HG03558 (cell line): ENCODE data around the gene HOXA4.

Source experiments
- ATAC-seq: cut with Tn5 transposase; IDR thresholded peaks from one replicate; pipeline ENCODE4 v1.9.1; 2021; ENCODE audit warnings: moderate number of reproducible peaks; ENCODE audit not compliant: unreplicated experiment; ENCODE audit errors: extremely low read depth

Gene HOXA4

DNA sequence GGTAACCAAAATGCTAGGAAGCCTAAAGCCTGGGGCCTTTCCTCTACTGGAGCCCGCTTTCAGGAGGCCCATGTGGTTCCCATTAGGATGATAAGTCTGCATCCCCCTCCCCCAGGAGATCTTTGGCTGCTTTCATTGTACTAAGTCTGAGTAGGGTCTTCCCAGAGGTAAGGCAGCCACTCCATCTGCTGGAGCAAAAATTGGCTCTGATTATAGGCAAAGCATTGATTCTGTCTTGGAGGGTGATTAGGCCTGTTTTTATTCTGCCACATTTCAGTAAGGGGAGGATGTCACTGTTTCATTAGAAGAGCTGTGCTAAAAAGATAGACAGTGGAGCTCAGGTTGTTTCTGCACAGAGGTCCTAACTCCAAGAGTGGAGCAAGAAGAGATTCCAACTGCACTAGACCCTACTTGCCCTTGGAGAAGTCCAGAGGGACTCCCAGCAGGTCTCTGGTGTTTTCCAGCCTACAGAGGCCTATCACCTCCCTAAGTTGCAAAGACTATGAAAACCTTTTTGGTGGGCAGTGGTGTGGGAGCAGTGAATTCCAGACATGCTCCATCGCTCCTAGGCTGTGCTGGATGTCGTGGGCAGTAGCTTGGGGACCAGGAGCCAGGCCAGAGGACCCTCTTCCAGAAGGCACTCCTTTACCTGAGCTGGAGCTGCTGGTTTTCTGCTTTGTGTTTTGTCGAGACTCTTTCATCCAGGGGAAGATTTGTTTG, 20.9 kb downstream of the HOXA4 start:
- ATAC-seq = no peak

DNA sequence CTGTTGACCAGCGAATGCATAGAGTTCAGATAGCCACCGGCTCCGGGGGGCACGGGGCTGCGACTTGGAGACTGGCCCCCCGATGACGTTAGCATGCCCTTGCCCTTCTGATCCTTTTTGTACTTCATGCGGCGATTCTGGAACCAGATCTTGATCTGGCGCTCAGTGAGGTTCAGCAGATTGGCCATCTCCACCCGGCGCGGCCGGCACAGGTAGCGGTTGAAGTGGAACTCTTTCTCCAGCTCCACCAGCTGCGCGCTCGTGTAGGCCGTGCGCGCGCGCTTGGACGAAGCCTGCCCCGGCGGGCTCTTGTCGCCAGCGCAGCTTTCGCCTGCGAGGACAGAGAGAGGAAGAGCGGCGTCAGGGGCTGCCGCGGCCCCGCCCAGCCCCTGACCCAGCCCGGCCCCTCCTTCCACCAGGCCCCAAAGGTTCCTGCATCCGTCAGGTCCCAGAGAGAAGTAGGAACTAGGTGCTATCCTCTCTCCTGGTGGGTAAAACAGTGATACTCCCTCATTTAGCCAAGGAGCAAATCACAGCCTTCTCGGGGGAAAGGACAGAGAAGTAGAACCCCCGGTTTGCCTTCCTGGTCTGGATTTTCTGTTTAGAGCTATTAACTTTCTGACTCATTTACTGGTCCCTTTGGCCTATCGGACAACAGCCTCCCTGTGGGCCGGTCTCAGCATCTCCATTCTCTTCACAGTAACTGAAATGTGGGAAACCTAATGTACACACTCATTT, 22.0 kb downstream of the HOXA4 start:
- ATAC-seq = no peak

DNA sequence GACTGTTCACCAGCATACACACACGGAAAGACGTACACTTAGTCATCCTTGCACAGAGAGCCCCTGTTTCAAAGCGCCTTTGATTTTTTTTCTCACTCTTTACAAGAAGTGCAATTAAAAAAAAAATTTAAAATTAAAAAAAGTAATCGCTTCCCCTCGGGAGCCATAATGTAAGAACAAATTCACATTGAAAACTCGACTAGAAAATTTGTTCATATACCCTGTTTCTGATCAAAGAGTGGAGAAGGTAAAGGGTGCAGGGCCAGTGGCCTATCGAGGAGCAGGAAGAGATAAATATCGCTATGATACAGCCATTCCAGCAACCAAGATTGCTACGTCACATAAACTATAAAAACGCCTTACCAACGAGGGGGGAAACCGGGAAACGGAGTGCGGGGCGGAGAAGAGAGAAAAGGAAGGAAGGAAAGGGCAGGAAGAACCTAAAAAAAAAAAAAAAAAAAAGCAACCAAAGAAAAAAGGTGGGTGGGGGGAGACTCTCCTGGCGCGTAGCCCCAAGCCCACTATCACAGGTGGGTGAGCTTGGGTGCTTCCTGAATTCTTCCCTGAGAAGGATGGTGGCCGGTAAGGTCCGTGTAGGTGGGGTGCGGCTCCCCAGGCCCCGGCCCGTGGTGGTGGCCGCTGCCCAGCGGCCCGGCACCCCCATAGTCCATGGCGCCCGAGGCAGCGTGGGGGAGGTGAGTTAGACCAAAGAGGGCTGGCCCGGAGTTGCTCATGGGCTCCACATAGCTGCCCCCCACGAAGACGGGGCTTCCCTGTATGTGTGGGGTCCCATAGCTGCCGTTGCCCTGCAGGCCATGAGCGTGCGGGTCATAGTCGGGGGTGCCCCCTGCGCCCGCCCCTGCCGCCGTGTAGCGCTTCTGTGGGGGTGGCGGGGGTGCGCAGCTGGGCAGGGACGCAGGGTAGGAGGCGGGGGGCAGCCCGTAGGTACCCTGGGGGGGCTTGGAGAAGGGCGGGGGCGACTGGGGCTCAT, 22.9 kb downstream of the HOXA4 start:
- ATAC-seq = no peak

DNA sequence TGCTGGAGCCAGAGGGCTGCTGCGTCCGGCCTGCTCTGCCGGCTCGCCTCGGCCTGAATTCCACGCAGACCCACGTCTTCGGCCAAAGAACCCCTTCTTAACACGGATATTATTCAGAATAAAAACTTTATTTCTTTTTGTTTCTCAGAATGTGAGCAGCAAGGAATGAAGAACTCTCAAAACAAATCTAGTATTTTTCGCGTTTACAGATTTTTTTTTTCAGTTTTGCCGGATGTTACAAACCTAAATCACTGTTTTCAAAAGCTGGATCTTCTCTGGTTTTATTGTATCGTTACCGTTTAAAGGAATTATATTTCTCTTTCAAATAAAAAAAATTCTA, 23.7 kb downstream of the HOXA4 start:
- no peak for ATAC-seq

DNA sequence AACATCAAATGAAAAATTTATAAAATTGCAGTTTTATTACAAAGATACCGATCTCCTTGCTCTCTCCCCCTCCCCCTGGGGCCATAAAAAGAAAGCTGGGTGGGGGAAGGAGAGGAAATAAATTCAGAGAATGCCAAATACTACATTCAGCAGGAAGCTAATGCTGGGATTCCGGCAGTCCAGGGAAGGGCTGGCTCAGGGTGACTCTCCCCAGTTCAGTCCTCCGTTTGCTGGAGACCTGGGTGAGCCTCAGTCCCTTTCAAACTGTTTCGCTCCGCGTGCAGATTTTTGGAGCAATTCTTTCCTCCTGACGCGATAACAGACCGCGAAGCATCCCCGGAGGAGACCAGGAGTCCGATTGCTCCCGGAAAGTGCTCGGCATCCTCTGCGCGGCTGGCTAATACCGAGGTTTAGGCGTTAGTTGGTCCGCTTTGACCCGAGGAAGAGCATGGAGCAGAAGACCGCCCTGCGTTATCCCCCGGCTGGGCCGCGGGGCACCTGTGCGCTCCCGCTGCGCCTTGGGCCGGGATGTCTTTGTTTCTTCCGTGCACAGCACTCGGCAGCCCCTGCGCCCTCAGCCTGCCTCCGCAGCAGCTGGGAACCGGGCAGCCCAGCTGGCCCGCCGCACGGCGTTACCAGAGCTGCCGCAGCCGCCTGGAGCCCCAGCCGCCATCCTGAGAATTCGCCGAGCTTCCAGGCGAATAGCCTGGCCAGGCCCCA, 24.2 kb downstream of the HOXA4 start:
- no peak for ATAC-seq

DNA sequence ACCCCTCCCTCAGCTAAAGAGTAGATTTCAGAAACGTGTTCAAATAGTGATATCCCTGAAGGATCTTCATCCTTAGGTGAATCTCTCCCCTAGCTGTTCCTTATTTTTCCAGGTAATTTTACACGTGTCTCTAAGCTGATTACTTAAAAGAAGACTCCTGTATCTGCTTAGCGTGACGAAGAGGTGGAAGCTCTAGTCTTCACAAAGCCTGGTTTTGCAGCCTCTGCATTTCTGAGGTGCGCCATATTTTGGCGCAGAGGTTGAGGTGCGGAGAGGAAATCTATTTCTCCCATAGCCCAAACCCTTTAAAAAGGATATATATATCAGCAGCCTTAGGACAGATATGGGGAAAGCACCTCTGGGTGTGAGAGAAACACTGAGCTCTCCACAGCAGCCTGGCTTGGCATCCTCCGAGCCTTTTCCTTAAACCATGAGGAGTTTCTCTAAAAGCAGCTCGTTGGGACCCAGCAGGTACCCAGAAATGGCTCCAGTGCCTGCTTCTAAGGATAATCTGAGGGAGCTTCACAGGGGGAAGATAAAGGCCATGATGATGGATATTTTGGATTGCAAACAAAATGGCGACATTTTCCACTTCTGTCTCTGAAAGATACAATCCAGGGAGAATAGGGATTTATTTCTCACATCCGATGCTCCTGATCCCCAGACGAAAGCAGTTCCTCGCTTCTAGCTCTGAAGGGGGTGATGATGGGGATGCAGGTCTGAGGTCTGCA, 25.1 kb downstream of the HOXA4 start:
- no peak for ATAC-seq

DNA sequence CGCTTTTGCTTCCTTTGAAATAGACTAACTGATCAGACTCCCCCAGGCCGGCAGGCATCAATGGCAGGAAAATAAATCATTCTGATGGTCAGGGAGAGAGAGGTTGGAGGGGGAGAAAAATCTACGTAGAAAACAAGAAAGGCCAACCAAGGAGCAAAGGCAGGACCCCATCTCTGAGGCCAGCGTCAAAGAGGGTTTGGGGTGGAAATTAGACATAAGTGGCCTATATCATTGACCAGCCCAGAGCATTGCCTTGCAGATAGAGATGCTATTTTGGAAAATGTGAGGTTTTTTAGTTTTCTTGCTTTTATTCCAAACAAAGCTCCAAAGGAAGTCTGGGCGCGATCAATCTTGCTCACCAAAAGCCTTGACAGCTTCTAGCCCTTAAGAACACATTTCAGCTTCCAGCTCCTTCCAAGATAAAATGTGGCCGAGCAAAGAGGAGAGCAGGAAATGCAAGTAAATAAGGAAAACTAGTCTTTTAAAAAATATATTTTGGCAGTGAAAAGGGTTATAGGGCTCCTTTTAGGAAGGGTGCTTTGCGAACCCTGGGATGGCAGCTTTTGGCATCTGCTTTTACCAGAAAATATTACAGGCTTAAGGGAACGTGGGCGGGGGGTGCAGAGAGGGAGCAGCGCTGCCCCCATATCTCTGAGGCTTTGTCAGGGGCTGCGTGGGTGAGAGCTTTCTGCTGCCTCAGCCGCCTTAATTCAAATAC, 26.1 kb downstream of the HOXA4 start:
- ATAC-seq = no peak

DNA sequence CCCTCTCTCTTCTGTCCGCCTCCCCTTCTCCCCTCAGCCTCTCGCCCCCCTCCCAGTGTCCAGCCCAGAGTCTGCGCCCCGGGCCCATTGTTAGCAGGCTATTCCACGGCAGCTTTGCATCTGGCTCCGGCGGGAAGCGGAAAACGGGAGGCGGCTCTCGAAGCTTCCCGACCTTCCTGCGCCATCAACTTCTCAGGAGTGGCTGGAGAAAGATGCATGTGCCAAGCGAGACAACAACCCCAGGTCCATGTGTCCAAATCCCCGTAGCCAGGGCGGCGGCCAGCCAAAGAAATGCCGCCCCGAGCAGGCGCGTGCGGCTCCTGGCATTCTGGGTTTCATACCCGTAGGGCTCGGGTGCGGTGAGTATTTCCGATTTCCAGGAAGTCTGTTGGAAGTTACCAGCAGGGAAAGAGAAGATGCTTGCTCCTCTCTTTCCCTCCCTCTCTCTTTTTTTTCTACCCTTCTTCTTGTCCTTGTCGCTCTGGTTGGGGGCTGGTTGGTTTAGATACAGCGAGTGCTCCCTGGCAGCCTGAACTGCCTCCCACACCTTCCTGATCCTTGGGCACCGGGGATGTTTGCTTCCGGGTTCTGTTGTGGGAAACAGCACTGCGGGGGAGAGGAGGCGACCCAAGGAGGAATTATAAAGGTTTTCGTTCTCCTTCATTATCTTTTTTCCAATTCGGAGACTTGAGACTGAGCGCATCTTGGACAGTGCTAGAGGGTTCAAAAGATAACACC, 26.9 kb downstream of the HOXA4 start:
- ATAC-seq = no peak

DNA sequence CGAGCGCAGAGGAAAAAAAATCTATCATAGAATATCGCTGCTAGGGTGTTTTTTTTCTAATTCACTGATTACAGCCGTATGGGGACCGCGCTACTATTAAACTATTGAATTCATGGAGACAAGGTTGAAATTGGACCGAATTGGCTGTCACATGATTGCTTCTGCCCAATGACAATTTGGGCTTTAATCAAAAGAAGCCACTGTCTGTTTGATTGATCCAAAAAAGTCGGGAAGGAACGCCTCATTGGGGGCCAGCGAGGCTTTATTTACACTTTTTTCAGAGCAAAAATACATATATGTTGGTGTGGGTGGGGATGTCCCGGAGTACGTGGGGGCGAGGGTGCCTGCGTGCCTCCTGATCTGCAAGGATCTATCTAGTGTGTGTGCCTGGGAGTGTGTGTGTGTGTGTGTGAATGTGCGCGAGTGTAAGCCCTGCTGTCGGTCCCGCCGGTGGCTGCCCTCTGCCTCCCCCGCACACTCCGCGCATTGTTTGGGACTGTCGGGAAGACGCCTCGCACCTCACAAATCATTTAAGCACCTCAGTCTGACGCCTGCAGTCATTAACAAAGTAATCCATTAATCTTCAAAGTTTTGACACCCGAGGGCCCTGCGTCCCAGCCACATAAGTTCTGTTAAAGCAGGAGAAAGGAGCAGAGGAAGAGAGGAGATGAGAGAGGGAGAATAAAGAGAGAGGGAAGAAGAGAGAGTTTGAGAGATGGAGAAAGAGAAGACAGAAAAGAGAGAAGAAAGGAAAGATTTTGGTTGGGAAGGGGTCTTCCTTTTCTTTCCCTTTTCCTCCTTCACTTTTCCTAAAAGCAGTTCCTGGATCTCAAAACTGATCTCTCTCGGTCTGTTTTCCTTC, 27.7 kb downstream of the HOXA4 start, which contains the start of gene HOXA2:
Gene HOXA2, minus strand, starts transcription at position 103 of the 862 bp plus-strand sequence. CDS start 183 bp downstream, outside the sequence.
- ATAC-seq = no peak

DNA sequence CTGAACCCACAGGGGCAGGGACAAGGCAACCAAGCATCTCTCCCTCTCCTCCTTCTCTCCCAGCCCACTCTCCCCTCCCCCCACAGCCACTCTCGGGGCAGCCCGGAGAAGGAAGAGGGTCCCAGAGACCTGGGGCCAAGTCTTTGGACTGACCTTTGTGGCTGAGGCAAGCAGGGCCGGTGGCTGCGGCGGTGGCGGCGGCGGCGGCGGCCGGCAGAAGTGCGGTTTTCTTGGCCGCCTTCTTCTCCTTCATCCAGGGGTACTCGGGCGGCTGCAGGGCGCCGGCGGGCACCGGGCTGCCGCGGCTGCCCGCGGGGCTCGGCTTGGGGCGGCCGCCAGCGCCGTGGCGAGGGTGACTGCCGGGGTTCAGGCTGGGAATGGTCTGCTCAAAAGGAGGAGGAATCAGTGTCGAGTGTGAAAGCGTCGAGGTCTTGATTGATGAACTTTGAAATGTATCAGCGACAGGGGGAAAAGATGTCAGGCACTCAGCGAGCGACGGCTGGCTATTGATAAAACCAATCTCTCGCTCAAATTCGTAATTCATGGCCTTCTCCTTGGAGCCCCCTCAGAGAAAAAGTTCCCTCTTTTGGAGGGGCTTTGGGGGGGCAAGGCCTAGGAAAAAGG, 28.5 kb downstream of the HOXA4 start:
- no peak for ATAC-seq

DNA sequence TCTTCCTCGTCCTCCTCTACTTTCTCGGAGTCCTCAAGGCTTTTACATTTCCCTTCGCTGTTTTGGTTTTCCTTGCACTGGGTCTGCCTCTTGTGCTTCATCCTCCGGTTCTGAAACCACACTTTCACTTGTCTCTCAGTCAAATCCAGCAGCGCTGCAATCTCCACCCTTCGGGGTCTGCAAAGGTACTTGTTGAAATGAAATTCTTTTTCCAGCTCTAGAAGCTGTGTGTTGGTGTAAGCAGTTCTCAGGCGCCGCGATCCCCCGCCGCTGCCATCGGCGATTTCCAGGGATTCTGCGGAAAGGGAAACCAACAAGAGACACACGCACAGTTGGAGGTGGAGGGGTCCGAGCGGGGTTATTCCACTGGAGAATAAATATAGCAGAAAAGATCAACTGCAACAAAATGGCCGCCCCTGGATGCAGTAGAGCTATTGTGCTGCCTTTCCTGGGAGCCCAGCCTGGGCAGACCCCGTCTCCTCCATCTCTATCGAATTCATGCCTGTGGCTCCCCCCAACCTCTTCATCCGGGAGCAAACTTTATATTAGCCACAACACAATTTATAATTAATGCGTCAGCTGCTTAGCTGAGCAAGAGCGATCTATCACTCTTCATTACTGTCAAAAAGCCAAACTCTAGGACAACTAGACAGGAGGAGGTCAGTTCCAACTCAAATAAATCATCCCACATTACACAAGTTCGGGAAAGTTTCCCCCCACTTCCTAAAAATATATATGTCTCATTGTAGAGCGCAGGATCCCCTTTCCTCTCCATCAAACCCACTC, 29.2 kb downstream of the HOXA4 start:
- ATAC-seq = no peak

DNA sequence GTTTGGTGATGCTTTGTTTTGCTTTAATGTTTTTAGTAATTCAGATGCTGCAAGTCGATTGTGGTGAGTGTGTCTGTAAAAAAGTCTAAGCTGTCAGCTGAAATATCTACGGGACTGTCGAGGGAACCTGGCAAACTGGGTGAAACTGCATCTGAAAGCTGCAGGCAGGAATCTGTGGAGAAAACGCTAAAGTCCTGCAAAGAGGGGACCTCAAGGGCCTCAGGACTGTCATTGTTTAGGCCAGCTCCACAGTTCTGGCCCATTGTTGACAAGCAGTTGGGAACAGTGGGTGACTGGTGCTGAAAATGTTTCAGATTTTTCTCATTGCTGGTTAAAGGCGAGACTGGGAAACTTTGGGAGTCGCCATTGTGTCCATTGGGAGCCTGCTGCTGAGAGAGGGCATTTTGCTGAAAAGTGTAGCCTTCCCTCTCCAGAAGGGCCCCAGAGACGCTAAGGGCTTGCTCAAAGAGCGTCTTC, 29.8 kb downstream of the HOXA4 start:
- no peak for ATAC-seq

DNA sequence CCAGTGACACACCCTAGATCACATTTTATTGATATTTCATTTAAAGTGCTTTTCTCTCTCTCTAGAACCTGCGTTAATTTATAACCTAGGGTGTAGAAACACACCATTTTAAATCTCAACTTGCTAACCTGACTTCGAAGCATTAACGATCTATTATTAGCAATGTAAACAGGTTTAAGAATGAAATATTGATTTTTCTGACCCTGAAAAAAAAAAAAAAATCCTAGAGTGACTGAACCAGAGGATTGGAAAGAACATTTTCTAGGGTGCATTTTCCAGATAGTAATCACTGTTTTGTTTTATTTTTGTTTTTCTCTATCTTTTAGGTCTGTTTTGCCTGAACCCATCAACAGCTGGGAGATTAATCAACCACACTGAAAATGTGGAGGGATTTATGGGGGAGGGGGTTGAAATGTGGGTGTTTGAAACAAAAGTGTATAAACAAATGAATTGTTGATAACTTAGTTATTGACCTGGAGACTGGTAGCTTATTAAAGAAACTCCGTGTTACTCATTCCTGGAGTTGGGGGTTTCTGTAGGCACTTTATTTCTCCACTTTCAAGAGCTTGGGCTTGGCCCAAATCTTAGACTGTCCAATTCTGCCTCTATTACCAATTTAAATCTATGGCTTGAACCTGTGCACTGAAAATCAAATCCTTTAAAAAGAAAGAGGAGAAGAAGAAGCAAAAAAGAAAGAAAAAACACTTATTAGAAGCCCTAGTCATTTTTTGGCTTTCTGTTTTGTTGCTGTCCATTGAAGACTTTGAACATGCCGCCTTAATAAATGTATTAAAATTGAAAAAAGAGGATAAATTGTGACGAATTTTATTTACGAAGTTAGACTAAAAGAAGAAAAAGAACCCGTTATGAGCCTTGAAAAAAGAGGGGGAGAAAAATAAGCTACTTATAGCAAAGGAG, 30.8 kb downstream of the HOXA4 start:
- ATAC-seq = no peak

DNA sequence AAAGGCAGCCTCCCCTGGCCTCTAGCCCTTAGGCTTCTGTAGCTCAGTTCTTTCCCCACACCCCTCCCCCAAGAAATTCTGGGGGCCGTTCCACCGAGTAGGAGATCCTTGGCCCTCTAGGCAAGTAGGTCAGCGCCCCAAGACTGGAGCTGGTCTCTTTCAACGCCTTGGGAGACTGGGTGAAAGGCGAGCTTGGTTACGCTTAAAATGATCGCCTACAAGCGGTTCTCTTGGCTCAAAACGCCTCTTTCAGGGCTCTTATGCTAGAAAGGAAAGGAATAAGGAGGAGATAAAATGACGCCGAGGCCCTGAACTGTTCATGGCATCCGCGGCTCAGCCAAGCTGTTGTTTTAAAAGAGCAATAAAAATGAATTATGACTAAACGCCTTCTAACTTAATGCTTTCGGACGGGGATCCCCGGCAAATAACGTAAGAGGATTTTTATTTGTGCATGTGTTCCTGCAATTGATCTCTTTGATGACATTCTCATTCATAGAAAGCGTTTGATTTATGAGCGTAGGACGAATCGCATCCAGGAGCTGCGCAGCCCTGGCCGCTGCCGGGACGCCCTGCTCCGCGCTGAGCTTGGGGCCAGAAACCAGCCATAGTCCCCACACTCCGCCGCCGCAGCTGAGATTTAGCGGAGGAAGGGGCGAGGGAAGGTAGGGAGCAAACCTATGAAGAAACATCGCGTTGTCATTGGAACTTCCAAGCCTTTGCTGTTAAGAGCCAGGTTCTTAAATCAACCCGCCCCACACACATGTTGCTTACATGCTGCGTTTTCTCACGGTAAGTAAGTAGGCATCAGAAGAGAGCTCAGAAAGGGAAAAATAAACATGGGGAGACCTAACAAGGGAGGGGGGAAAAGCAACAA, 31.7 kb downstream of the HOXA4 start:
- ATAC-seq = no peak
